Measurements from ENCODE around the gene MB21D2.

The MB21D2 gene

GRCh38 chr3:192896208-192896607, 21.4 kb downstream of the MB21D2 start:
- no peak for TF ChIP-seq Cebpa-rat (IDR thresholded peaks at IDR 0.05)
- Histone ChIP-seq H3K4me2 (no peak overlapping the region), H3K27me3 (no peaks in the 10 kb centered on the region), H3K4me3 (no peak overlapping the region), H3K36me3 (no peaks in the 10 kb centered on the region), H3K4me1 (no peaks in the 10 kb centered on the region), H3K9ac (no peak overlapping the region), H4K20me1 (no peaks in the 10 kb centered on the region), H3K27ac (no peak overlapping the region), H3K9me3 (no peaks in the 10 kb centered on the region)

- H3K36me3 ChIP-seq = no peaks in the 10 kb centered on the region
- H3K9me3 ChIP-seq = no peaks in the 10 kb centered on the region
- H3K4me1 ChIP-seq = no peaks in the 10 kb centered on the region
- no peaks in the 10 kb centered on the region for H4K20me1 ChIP-seq
- H3K4me2 ChIP-seq = no peak overlapping the region
- H3K9ac ChIP-seq = no peak overlapping the region
- no peak overlapping the region for H3K4me3 ChIP-seq
- H3K27me3 ChIP-seq = no peaks in the 10 kb centered on the region
- no peak for TF ChIP-seq Cebpa-rat (IDR thresholded peaks at IDR 0.05)
- no peak overlapping the region for H3K27ac ChIP-seq
These were observed 23.0 kb downstream of the MB21D2 start for GRCh38 chr3:192894676-192895075.

- no peak for TF ChIP-seq Cebpa-rat (IDR thresholded peaks at IDR 0.05)
- H3K27me3 ChIP-seq = no peaks in the 10 kb centered on the region
- H3K4me3 ChIP-seq = no peak overlapping the region
- H4K20me1 ChIP-seq = no peaks in the 10 kb centered on the region
- H3K9me3 ChIP-seq = no peaks in the 10 kb centered on the region
- H3K4me2 ChIP-seq = no peak overlapping the region
- no peaks in the 10 kb centered on the region for H3K36me3 ChIP-seq
- H3K9ac ChIP-seq = no peak overlapping the region
- H3K4me1 ChIP-seq = no peaks in the 10 kb centered on the region
- H3K27ac ChIP-seq = no peak overlapping the region
These were observed 24.5 kb downstream of the MB21D2 start for GRCh38 chr3:192892981-192893700.

GRCh38 chr3:192890347-192891335, 27.0 kb downstream of the MB21D2 start:
- Histone ChIP-seq H3K4me1 (no peaks in the 10 kb centered on the region), H4K20me1 (no peaks in the 10 kb centered on the region), H3K27ac (no peak overlapping the region), H3K27me3 (no peaks in the 10 kb centered on the region), H3K4me3 (no peak overlapping the region), H3K9me3 (no peaks in the 10 kb centered on the region), H3K9ac (no peak overlapping the region), H3K36me3 (no peaks in the 10 kb centered on the region), H3K4me2 (no peak overlapping the region)
- TF ChIP-seq Cebpa-rat (IDR thresholded peaks at IDR 0.05) = no peak

GRCh38 chr3:192889679-192890078, 28.0 kb downstream of the MB21D2 start:
- H3K9ac ChIP-seq = no peak overlapping the region
- H3K4me3 ChIP-seq = no peak overlapping the region
- TF ChIP-seq Cebpa-rat (IDR thresholded peaks at IDR 0.05) = no peak
- no peaks in the 10 kb centered on the region for H4K20me1 ChIP-seq
- H3K36me3 ChIP-seq = no peaks in the 10 kb centered on the region
- H3K4me1 ChIP-seq = no peaks in the 10 kb centered on the region
- H3K27ac ChIP-seq = no peak overlapping the region
- H3K4me2 ChIP-seq = no peak overlapping the region
- no peaks in the 10 kb centered on the region for H3K9me3 ChIP-seq
- no peaks in the 10 kb centered on the region for H3K27me3 ChIP-seq

- Histone ChIP-seq H3K27me3 (no peaks in the 10 kb centered on the region), H3K36me3 (no peaks in the 10 kb centered on the region), H3K4me1 (no peaks in the 10 kb centered on the region)
These were observed 29.5 kb downstream of the MB21D2 start for GRCh38 chr3:192888190-192888589.

GRCh38 chr3:192887701-192888100, 30.0 kb downstream of the MB21D2 start:
- no peaks in the 10 kb centered on the region for H4K20me1 ChIP-seq
- H3K27ac ChIP-seq = no peak overlapping the region
- no peaks in the 10 kb centered on the region for H3K36me3 ChIP-seq
- no peaks in the 10 kb centered on the region for H3K9me3 ChIP-seq
- H3K4me3 ChIP-seq = no peak overlapping the region
- H3K4me1 ChIP-seq = no peaks in the 10 kb centered on the region
- H3K27me3 ChIP-seq = no peaks in the 10 kb centered on the region
- no peak overlapping the region for H3K9ac ChIP-seq
- no peak overlapping the region for H3K4me2 ChIP-seq
- TF ChIP-seq Cebpa-rat (IDR thresholded peaks at IDR 0.05) = no peak

More at GRCh38 chr3:192888190-192888589, 29.5 kb downstream of the MB21D2 start:
- Histone ChIP-seq H3K9me3 (no peaks in the 10 kb centered on the region), H3K4me2 (no peak overlapping the region), H4K20me1 (no peaks in the 10 kb centered on the region), H3K9ac (no peak overlapping the region), H3K4me3 (no peak overlapping the region), H3K27ac (no peak overlapping the region)
- TF ChIP-seq Cebpa-rat (IDR thresholded peaks at IDR 0.05) = no peak

- Histone ChIP-seq H3K9ac (no peak overlapping the region), H3K27ac (no peak overlapping the region), H3K36me3 (no peaks in the 10 kb centered on the region), H3K4me3 (no peak overlapping the region), H3K27me3 (no peaks in the 10 kb centered on the region), H4K20me1 (no peaks in the 10 kb centered on the region), H3K9me3 (no peaks in the 10 kb centered on the region), H3K4me1 (no peaks in the 10 kb centered on the region), H3K4me2 (no peak overlapping the region)
- TF ChIP-seq Cebpa-rat (IDR thresholded peaks at IDR 0.05) = no peak
These were observed 30.6 kb downstream of the MB21D2 start for GRCh38 chr3:192887047-192887446.

GRCh38 chr3:192884777-192885773, 32.6 kb downstream of the MB21D2 start:
- Histone ChIP-seq H3K4me2 (no peak overlapping the region), H3K9ac (no peak overlapping the region), H3K4me3 (no peak overlapping the region), H3K27ac (no peak overlapping the region), H3K36me3 (no peaks in the 10 kb centered on the region), H3K4me1 (no peaks in the 10 kb centered on the region), H4K20me1 (no peaks in the 10 kb centered on the region), H3K27me3 (no peaks in the 10 kb centered on the region), H3K9me3 (no peaks in the 10 kb centered on the region)
- no peak for TF ChIP-seq Cebpa-rat (IDR thresholded peaks at IDR 0.05)

Measured in BLaER1 (cell line).